ENCODE data around the gene LENG8.

LENG8 gene

DNA sequence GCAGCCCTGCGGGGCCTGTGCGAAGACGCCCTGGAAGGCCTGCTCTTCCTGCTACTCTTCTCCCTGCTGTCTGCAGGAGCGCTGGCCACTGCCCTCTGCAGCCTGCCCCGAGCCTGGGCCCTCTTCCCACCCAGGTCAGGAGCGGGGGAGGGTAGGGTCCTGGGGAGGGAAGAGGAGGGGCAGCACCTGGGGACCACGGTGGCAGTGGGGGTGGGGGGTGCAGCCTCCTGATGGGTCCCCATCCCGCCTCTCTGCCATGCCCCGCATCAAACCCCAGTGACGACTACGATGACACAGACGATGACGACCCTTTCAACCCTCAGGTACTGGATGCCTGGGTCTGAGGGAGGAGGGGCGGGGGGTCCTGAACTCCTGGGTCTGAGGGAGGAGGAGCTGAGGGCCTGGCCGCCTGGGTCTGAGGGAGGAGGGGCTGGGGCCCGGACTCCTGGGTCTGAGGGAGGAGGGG, 13.4 kb upstream of the LENG8 start:
- Histone ChIP-seq H4K20me1 (ENCODE audit: insufficient read depth, low read length) (no peaks in the 10 kb centered on the region), H3K4me1 (ENCODE audit: low read length) (no peaks in the 10 kb centered on the region), H3K9me2 (replicated peaks; ENCODE audit: insufficient read depth, low read length) (no peaks in the 10 kb centered on the region), H3K9me3 (replicated peaks; ENCODE audit: insufficient read depth, low read length) (no peaks in the 10 kb centered on the region), H2AFZ (ENCODE audit: low read length) (no peak overlapping the region), H3F3A (ENCODE audit: insufficient read depth, low read length) (no peaks in the 10 kb centered on the region), H3K27ac (ENCODE audit: low read length) (no peak overlapping the region), H3K79me2 (ENCODE audit: low read length) (no peaks in the 10 kb centered on the region), H3K4me3 (ENCODE audit: low read length) (no peak overlapping the region), H3K9ac (ENCODE audit: low read length) (no peak overlapping the region), H3K27me3 (replicated peaks; ENCODE audit: insufficient read depth, low read length) (peaks cover 4% of the 10 kb centered on the region; the same call in 1 of the 2 replicates), H3K36me3 (replicated peaks; ENCODE audit: insufficient read depth, low read length) (no peaks in the 10 kb centered on the region), H3K4me2 (ENCODE audit: low read depth, low read length) (no peak overlapping the region)
- TF ChIP-seq, protein P1, sequence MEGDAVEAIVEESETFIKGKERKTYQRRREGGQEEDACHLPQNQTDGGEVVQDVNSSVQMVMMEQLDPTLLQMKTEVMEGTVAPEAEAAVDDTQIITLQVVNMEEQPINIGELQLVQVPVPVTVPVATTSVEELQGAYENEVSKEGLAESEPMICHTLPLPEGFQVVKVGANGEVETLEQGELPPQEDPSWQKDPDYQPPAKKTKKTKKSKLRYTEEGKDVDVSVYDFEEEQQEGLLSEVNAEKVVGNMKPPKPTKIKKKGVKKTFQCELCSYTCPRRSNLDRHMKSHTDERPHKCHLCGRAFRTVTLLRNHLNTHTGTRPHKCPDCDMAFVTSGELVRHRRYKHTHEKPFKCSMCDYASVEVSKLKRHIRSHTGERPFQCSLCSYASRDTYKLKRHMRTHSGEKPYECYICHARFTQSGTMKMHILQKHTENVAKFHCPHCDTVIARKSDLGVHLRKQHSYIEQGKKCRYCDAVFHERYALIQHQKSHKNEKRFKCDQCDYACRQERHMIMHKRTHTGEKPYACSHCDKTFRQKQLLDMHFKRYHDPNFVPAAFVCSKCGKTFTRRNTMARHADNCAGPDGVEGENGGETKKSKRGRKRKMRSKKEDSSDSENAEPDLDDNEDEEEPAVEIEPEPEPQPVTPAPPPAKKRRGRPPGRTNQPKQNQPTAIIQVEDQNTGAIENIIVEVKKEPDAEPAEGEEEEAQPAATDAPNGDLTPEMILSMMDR (IDR thresholded peaks at IDR 0.05; ENCODE audit: low read length) = no peak
- TF ChIP-seq EZH2 (optimal IDR thresholded peaks at IDR 0.05; ENCODE audit: low read depth, low read length) (no peak), EZH2phosphoT487 (IDR thresholded peaks at IDR 0.05; ENCODE audit: low read length) (no peak)
- DNase-seq = no peak

DNA sequence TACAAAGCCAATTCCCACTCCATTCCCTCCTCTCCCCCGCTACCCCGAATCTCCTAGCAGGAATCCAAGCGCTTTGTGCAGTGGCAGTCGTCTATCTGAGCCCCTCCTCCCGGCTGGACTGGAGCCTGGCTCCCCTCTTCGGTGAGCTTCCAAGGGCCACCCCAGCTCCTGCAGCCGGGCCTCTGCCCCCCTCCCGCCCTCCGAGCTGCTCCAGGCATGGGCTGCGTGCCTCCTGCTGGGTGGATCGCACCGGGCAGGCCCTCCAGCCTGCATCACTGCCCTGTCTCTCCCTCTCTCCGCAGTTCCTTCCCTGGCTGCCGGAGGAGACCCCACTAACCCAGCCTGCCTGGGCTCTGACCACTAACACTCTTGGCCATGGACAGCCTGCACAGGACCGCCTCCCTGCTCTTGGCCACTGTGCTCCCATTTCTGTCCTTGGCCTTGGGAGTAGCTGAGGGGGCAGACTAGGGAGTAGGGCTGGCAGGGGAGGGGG, 12.9 kb upstream of the LENG8 start:
- Histone ChIP-seq H4K20me1 (ENCODE audit: insufficient read depth, low read length) (no peaks in the 10 kb centered on the region), H3K9ac (ENCODE audit: low read length) (no peak overlapping the region)
- TF ChIP-seq EZH2 (optimal IDR thresholded peaks at IDR 0.05; ENCODE audit: low read depth, low read length) = no peak

DNA sequence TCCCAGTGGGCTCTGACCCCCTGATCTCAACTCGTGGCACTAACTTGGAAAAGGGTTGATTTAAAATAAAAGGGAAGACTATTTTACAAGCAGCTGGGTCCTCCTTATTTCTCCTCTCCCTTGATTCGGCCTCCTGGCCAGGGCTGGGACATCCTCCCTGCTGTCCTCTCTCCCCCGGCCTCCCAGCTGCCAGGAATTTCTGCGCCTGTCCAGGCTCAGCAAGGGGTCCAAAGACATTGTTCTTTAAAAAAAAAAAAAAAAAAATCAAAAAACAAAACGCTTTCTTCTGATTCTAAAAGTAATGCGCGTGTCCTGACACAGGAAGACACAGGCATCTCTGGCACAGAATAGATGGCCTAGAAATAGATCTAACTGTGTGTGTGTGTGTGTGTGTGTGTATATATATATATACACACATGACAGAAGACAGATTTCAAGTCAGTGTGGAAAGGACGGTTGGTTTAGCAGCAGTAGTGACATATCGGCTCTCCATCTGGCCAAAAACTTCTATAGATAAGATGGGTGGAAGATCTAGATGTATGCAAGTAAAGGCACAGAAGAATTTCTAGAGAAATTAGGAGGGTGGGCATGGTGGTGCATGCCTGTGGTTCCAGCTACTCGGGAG, 12.3 kb upstream of the LENG8 start:
- no peak for DNase-seq
- Histone ChIP-seq H3K9me3 (replicated peaks; ENCODE audit: insufficient read depth, low read length) (no peaks in the 10 kb centered on the region), H3K79me2 (ENCODE audit: low read length) (no peaks in the 10 kb centered on the region), H2AFZ (ENCODE audit: low read length) (no peak overlapping the region), H3K4me1 (ENCODE audit: low read length) (no peaks in the 10 kb centered on the region), H3F3A (ENCODE audit: insufficient read depth, low read length) (no peaks in the 10 kb centered on the region), H4K20me1 (ENCODE audit: insufficient read depth, low read length) (no peaks in the 10 kb centered on the region), H3K9ac (ENCODE audit: low read length) (no peak overlapping the region), H3K9me2 (replicated peaks; ENCODE audit: insufficient read depth, low read length) (no peaks in the 10 kb centered on the region), H3K27me3 (replicated peaks; ENCODE audit: insufficient read depth, low read length) (0 out of 2 replicates have a peak, but pooled peaks cover under 1% of the 10 kb centered on the region), H3K27ac (ENCODE audit: low read length) (no peak overlapping the region), H3K4me3 (ENCODE audit: low read length) (no peak overlapping the region), H3K36me3 (replicated peaks; ENCODE audit: insufficient read depth, low read length) (no peaks in the 10 kb centered on the region), H3K4me2 (ENCODE audit: low read depth, low read length) (no peak overlapping the region)
- TF ChIP-seq, protein P1 (IDR thresholded peaks at IDR 0.05; ENCODE audit: low read length) = no peak
- TF ChIP-seq EZH2phosphoT487 (IDR thresholded peaks at IDR 0.05; ENCODE audit: low read length) (no peak), EZH2 (optimal IDR thresholded peaks at IDR 0.05; ENCODE audit: low read depth, low read length) (no peak)

More for the DNA sequence above, 12.9 kb upstream of the LENG8 start:
- no peaks in the 10 kb centered on the region for H3K36me3 ChIP-seq (replicated peaks; ENCODE audit: insufficient read depth, low read length)
- no peak overlapping the region for H3K27ac ChIP-seq (ENCODE audit: low read length)
- H3K9me3 ChIP-seq (replicated peaks; ENCODE audit: insufficient read depth, low read length) = no peaks in the 10 kb centered on the region
- H3F3A ChIP-seq (ENCODE audit: insufficient read depth, low read length) = no peaks in the 10 kb centered on the region
- H3K79me2 ChIP-seq (ENCODE audit: low read length) = no peaks in the 10 kb centered on the region
- H3K4me2 ChIP-seq (ENCODE audit: low read depth, low read length) = no peak overlapping the region
- peaks cover 4% of the 10 kb centered on the region; the same call in 1 of the 2 replicates for H3K27me3 ChIP-seq (replicated peaks; ENCODE audit: insufficient read depth, low read length)
- no peaks in the 10 kb centered on the region for H3K4me1 ChIP-seq (ENCODE audit: low read length)
- DNase-seq = no peak
- H2AFZ ChIP-seq (ENCODE audit: low read length) = no peak overlapping the region
- no peak overlapping the region for H3K4me3 ChIP-seq (ENCODE audit: low read length)
- H3K9me2 ChIP-seq (replicated peaks; ENCODE audit: insufficient read depth, low read length) = no peaks in the 10 kb centered on the region
